Neural progenitor cell (in vitro differentiated cells): ENCODE data around the gene FRAS1. TPM values are rescaled to one million over a fixed set of nuclear protein-coding genes. Genes with fewer than 3 reads are reported as not detected.
"Not testable (repeated sequence)": the region's sequence is repeated elsewhere in the genome, so short reads cannot be mapped to it uniquely, and the experiment has no call there.

ENCODE experiments used
- DNase-seq: peaks from one replicate; pipeline ENCODE4 v3.0.0-alpha.2; 2016; ENCODE audit warnings: low spot score
- H2AFZ ChIP-seq: fragments of 200-600 bp; sonication (generic); replicated peaks from 2 replicates; pipeline ENCODE4 v1.6.1; 2016; ENCODE audit warnings: antibody characterized with exemption
- H3F3A ChIP-seq: fragments of 200-600 bp; sonication (generic); 2 replicates; pipeline ENCODE4 v1.6.1; 2016; ENCODE audit warnings: antibody characterized with exemption, low read depth
- H3K27ac ChIP-seq: fragments of 200-600 bp; sonication (generic); 2 replicates; pipeline ENCODE4 v1.5.1; 2016; ENCODE audit warnings: mild to moderate bottlenecking
- H3K27me3 ChIP-seq: fragments of 200-600 bp; sonication (generic); 2 replicates; pipeline ENCODE4 v1.6.1; 2016; ENCODE audit warnings: mild to moderate bottlenecking, moderate library complexity
- H3K36me3 ChIP-seq: fragments of 200-600 bp; sonication (generic); 2 replicates; pipeline ENCODE4 v1.5.1; 2016
- H3K4me1 ChIP-seq: fragments of 200-600 bp; sonication (generic); 2 replicates; pipeline ENCODE4 v1.6.1; 2016; ENCODE audit warnings: mixed run types
- H3K4me2 ChIP-seq: fragments of 200-600 bp; sonication (generic); 2 replicates; pipeline ENCODE4 v1.6.1; 2016
- H3K4me3 ChIP-seq: fragments of 200-600 bp; sonication (generic); 2 replicates; pipeline ENCODE4 v1.5.1; 2016
- H3K79me2 ChIP-seq: fragments of 200-600 bp; sonication (generic); 2 replicates; pipeline ENCODE4 v1.6.1; 2016; ENCODE audit warnings: low read depth
- H3K9ac ChIP-seq: fragments of 200-600 bp; sonication (generic); 2 replicates; pipeline ENCODE4 v1.6.1; 2016
- H3K9me3 ChIP-seq: fragments of 200-600 bp; sonication (generic); 2 replicates; pipeline ENCODE4 v1.5.1; 2016; ENCODE audit warnings: low read depth
- H4K20me1 ChIP-seq: fragments of 200-600 bp; sonication (generic); 2 replicates; pipeline ENCODE4 v1.6.1; 2016; ENCODE audit warnings: low read depth
- H3K27ac Mint-ChIP-seq: 3 replicates; pipeline ENCODE4 v1.8.0; 2021; ENCODE audit warnings: mixed read lengths
- H3K27me3 Mint-ChIP-seq: 2 replicates; pipeline ENCODE4 v1.8.0; 2022; ENCODE audit warnings: low read depth, mild to moderate bottlenecking, inconsistent platforms, moderate library complexity, mixed read lengths; ENCODE audit not compliant: insufficient read depth
- H3K36me3 Mint-ChIP-seq: 3 replicates; pipeline ENCODE4 v1.8.0; 2021; ENCODE audit warnings: mixed read lengths
- H3K4me1 Mint-ChIP-seq: 3 replicates; pipeline ENCODE4 v1.8.0; 2021; ENCODE audit warnings: mixed read lengths
- H3K4me3 Mint-ChIP-seq: 3 replicates; pipeline ENCODE4 v1.8.0; 2021; ENCODE audit warnings: mild to moderate bottlenecking, moderate library complexity, mixed read lengths
- H3K9me3 Mint-ChIP-seq: 3 replicates; pipeline ENCODE4 v1.8.0; 2020; ENCODE audit warnings: mixed read lengths
- CTCF ChIP-seq: fragments of 200-600 bp; sonication (generic); IDR thresholded peaks from 2 replicates; pipeline ENCODE4 v1.5.1; 2017; ENCODE audit warnings: antibody characterized with exemption, mild to moderate bottlenecking
- EZH2 ChIP-seq: fragments of 200-600 bp; sonication (generic); IDR thresholded peaks from 2 replicates; pipeline ENCODE4 v1.6.1; 2017; ENCODE audit warnings: antibody characterized with exemption, mild to moderate bottlenecking, moderate library complexity
- EZH2phosphoT487 ChIP-seq: fragments of 200-600 bp; sonication (generic); IDR thresholded peaks from 2 replicates; pipeline ENCODE4 v1.6.1; 2017; ENCODE audit warnings: antibody characterized with exemption
- total RNA-seq: library from RNA; depleted of rRNA; stranded (reverse); fragments of >200 nt; gene quantifications from 2 replicates; pipeline ENCODE4 v1.2.3, GENCODE V29; 2015; ENCODE audit warnings: low replicate concordance

FRAS1 gene
- total RNA-seq, 1 donor from 2014 or later: 21.3 TPM

GRCh38 chr4:78091534-78091933, 34.4 kb downstream of the FRAS1 start:
- peaks cover 4% of the 10 kb centered on the region for H3K36me3 Mint-ChIP-seq
- no peaks in the 10 kb centered on the region for H3K36me3 ChIP-seq
- no peak overlapping the region for H3K27ac Mint-ChIP-seq
- no peak overlapping the region for H3K4me2 ChIP-seq
- H3K9me3 ChIP-seq: no peaks in the 10 kb centered on the region
- H3K9me3 Mint-ChIP-seq: peaks cover 9% of the 10 kb centered on the region
- no peak overlapping the region for H3K27ac ChIP-seq
- H3K4me3 ChIP-seq: no peak overlapping the region
- no peak for DNase-seq
- no peaks in the 10 kb centered on the region for H3K79me2 ChIP-seq
- H3K4me1 ChIP-seq: peaks cover 15% of the 10 kb centered on the region
- H3K27me3 Mint-ChIP-seq: no peaks in the 10 kb centered on the region
- H4K20me1 ChIP-seq: no peaks in the 10 kb centered on the region
- no peak overlapping the region for H3K9ac ChIP-seq
- H2AFZ ChIP-seq: no peak overlapping the region
- TF ChIP-seq CTCF (no peak), EZH2phosphoT487 (no peak), EZH2 (no peak)
- no peak overlapping the region for H3K4me3 Mint-ChIP-seq
- peaks cover 15% of the 10 kb centered on the region for H3K4me1 Mint-ChIP-seq
- no peaks in the 10 kb centered on the region for H3K27me3 ChIP-seq
- peaks cover 10% of the 10 kb centered on the region for H3F3A ChIP-seq

- Histone ChIP-seq H3K27ac (peak overlapping the region; percentile 69), H3K4me2 (peak overlapping the region; percentile 67)
- not testable (repeated sequence) for H3K36me3 Mint-ChIP-seq
Observed at GRCh38 chr4:78092350-78092749, 35.2 kb downstream of the FRAS1 start.

GRCh38 chr4:78092850-78093249, 35.7 kb downstream of the FRAS1 start:
- H3K36me3 ChIP-seq: no peaks in the 10 kb centered on the region
- no peaks in the 10 kb centered on the region for H3K79me2 ChIP-seq
- H3K9me3 Mint-ChIP-seq: peaks cover 18% of the 10 kb centered on the region
- no peak overlapping the region for H3K27ac Mint-ChIP-seq
- peaks cover 15% of the 10 kb centered on the region for H3K4me1 ChIP-seq
- no peak overlapping the region for H3K4me3 ChIP-seq
- H3F3A ChIP-seq: peaks cover 10% of the 10 kb centered on the region
- peak; percentile 56 for DNase-seq
- no peaks in the 10 kb centered on the region for H3K9me3 ChIP-seq
- peaks cover 15% of the 10 kb centered on the region for H3K4me1 Mint-ChIP-seq
- TF ChIP-seq EZH2phosphoT487 (no peak), CTCF (no peak), EZH2 (no peak)
- H3K27ac ChIP-seq: peak overlapping the region; percentile 69
- H3K4me2 ChIP-seq: peak overlapping the region; percentile 67
- no peaks in the 10 kb centered on the region for H3K27me3 Mint-ChIP-seq
- no peak overlapping the region for H3K9ac ChIP-seq
- no peaks in the 10 kb centered on the region for H4K20me1 ChIP-seq
- peaks cover 11% of the 10 kb centered on the region for H3K36me3 Mint-ChIP-seq
- no peak overlapping the region for H3K4me3 Mint-ChIP-seq
- no peaks in the 10 kb centered on the region for H3K27me3 ChIP-seq
- H2AFZ ChIP-seq: no peak overlapping the region

More at GRCh38 chr4:78092350-78092749, 35.2 kb downstream of the FRAS1 start:
- Mint-ChIP-seq H3K9me3 (peaks cover 17% of the 10 kb centered on the region), H3K4me1 (peaks cover 15% of the 10 kb centered on the region)
- not testable (repeated sequence) for H3K36me3 ChIP-seq, H3K27me3 ChIP-seq, H3K9me3 ChIP-seq, H3K4me3 ChIP-seq, H3K79me2 ChIP-seq, H3K4me3 Mint-ChIP-seq, H4K20me1 ChIP-seq, H3K27ac Mint-ChIP-seq, DNase-seq, H3K9ac ChIP-seq, H3F3A ChIP-seq, H3K27me3 Mint-ChIP-seq
- H2AFZ ChIP-seq: peak overlapping the region; percentile 3
- H3K4me1 ChIP-seq: peaks cover 15% of the 10 kb centered on the region

GRCh38 chr4:78095081-78095480, 38.0 kb downstream of the FRAS1 start:
- Histone ChIP-seq H3K4me3 (no peak overlapping the region), H3F3A (peaks cover 10% of the 10 kb centered on the region), H3K9me3 (no peaks in the 10 kb centered on the region), H3K9ac (no peak overlapping the region), H3K36me3 (no peaks in the 10 kb centered on the region), H2AFZ (no peak overlapping the region), H3K4me2 (no peak overlapping the region), H3K27me3 (no peaks in the 10 kb centered on the region), H3K4me1 (peaks cover 15% of the 10 kb centered on the region), H3K79me2 (no peaks in the 10 kb centered on the region), H4K20me1 (no peaks in the 10 kb centered on the region), H3K27ac (no peak overlapping the region)
- TF ChIP-seq EZH2 (no peak), EZH2phosphoT487 (no peak), CTCF (no peak)
- H3K36me3 Mint-ChIP-seq: peaks cover 11% of the 10 kb centered on the region
- H3K4me3 Mint-ChIP-seq: no peak overlapping the region
- H3K9me3 Mint-ChIP-seq: peaks cover 18% of the 10 kb centered on the region
- no peaks in the 10 kb centered on the region for H3K27me3 Mint-ChIP-seq
- peaks cover 15% of the 10 kb centered on the region for H3K4me1 Mint-ChIP-seq
- no peak for DNase-seq
- no peak overlapping the region for H3K27ac Mint-ChIP-seq
